Rectal smooth muscle tissue (tissue), 1 donor: ENCODE measurements around the gene XAGE5.
"Not testable (repeated sequence)": the region's sequence is repeated elsewhere in the genome, so short reads cannot be mapped to it uniquely, and the experiment has no call there.

Experiments
- H3K27ac ChIP-seq: one replicate; pipeline ENCODE4 v1.7.0; 2013; ENCODE audit warnings: low read depth, low read length, inconsistent platforms
- H3K27me3 ChIP-seq: one replicate; pipeline ENCODE4 v1.7.0; 2013; ENCODE audit warnings: low read length; ENCODE audit not compliant: control insufficient read depth, insufficient read depth
- H3K36me3 ChIP-seq: one replicate; pipeline ENCODE4 v1.7.0; 2013; ENCODE audit warnings: low read length; ENCODE audit not compliant: control insufficient read depth, insufficient read depth
- H3K4me1 ChIP-seq: one replicate; pipeline ENCODE4 v1.7.0; 2013; ENCODE audit warnings: low read length; ENCODE audit not compliant: control insufficient read depth, insufficient read depth
- H3K4me3 ChIP-seq: one replicate; pipeline ENCODE4 v1.7.0; 2013; ENCODE audit warnings: low read length
- H3K9ac ChIP-seq: one replicate; pipeline ENCODE4 v1.7.0; 2013; ENCODE audit warnings: low read length

The XAGE5 gene

DNA sequence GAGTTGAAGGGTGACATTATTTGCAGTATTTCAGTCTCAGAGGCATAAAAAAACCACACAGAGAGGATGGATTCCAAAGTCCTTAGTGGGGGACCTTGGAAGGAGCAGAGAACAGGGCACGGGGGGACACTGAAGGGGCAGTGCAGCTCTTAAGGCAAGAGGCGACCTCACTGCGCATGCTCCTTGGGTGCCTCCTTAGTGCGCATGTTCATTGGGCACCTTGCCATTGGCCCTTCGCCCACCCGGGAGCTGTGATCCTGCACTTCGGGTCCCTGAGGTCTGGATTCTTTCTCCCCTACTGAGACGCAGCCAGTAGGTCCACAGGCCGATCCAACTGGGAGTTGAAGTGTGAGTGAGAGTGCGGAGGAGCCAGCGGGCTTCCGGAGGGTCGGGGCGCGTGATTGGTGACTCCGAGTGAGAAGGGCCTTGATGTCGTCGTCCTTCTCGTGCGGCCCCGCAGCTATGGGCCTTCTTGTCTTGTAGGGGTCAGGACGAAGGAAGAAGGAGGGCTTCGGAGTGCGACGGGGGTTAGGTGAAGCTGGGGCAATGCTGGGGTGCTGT, at the start of gene XAGE5:
TSS of gene XAGE5 (plus strand) at position 223 of the 561 bp plus-strand sequence. CDS start 1,280 bp downstream, outside the sequence.
- no peak within 1 kb of the TSS for H3K9ac ChIP-seq
- no peaks in the 10 kb centered on the region for H3K4me1 ChIP-seq
- H3K27ac ChIP-seq, result no peak within 1 kb of the TSS
- H3K4me3 ChIP-seq, result no peak within 1 kb of the TSS
- peaks cover 4% of the 10 kb centered on the region for H3K27me3 ChIP-seq
- no peaks in the 10 kb centered on the region for H3K36me3 ChIP-seq

DNA sequence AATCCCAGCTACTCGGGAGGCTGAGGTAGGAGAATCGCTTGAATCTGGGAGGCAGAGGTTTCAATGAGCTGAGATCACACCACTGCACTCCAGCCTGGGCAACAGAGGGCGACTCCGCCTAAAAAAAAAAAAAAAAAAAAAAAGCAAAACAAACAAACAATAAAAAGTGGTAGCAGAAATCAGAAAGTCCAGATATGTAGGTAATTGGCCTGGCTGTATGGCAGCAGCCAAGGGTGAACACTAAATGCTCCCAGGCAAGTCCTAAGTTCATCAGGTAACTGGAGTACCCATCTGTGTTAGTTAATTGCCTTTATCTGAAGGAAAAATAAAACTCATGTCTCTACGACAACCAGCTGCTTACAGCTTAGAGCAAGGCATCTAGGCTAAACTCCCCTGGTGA, 45.1 kb upstream of the XAGE5 start:
- not testable (repeated sequence) for H3K27me3 ChIP-seq, H3K36me3 ChIP-seq, H3K9ac ChIP-seq, H3K4me1 ChIP-seq, H3K4me3 ChIP-seq, H3K27ac ChIP-seq

DNA sequence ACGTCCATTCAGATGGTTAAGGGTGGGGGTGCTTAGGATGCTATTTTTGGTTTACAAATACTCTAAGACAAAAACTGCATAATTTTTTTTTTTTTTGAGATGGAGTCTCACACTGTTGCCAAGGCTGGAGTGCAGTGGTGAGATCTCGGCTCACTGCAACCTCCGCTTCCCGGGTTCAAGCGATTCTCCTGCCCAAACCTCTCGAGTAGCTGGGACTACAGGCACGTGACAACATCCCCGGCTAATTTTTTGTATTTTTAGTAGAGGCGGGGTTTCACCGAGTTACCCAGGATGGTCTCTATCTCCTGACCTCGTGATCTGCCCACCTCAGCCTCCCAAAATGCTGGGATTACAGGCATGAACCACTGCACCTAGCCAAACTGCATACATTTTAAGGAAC, 37.6 kb upstream of the XAGE5 start:
- H3K9ac ChIP-seq, H3K4me1 ChIP-seq, H3K36me3 ChIP-seq, H3K27me3 ChIP-seq, H3K4me3 ChIP-seq, H3K27ac ChIP-seq: not testable (repeated sequence)

GRCh38 chrX:52797327-52797726, 13.8 kb upstream of the XAGE5 start, which contains the start of gene SPANXN5:
Gene SPANXN5, minus strand, starts transcription at chrX:52797427. Its CDS starts 79 bp downstream, at chrX:52797348.
- H3K9ac ChIP-seq, H3K36me3 ChIP-seq: not testable (repeated sequence)

GRCh38 chrX:52804876-52805275, 6.2 kb upstream of the XAGE5 start:
- not testable (repeated sequence) for H3K27ac ChIP-seq, H3K27me3 ChIP-seq, H3K4me1 ChIP-seq, H3K9ac ChIP-seq, H3K36me3 ChIP-seq, H3K4me3 ChIP-seq

More at GRCh38 chrX:52797327-52797726, 13.8 kb upstream of the XAGE5 start, which contains the start of gene SPANXN5:
- H3K27ac ChIP-seq, H3K4me3 ChIP-seq, H3K27me3 ChIP-seq, H3K4me1 ChIP-seq: not testable (repeated sequence)

DNA sequence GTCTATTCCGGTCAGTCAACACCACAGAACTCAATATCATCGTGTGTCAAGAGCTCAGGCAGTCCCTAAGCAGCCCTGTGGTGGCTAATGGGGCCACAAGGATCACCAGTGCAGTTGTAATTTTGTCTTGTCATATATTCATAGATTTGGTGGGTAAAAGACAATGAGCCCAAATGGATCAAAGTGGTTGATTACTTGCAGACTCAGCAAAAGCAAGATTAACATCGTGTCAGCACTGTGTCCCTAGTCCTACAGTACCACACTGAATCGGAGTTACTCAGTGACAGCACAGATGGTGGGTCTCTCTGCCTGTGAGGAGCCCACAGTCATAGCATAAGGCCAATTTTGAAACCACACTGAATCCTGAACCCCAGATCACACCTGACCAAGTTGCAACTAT, 8.7 kb downstream of the XAGE5 start:
- Histone ChIP-seq H3K9ac (no peak overlapping the region), H3K4me1 (no peaks in the 10 kb centered on the region), H3K4me3 (no peak overlapping the region), H3K27me3 (peaks cover 3% of the 10 kb centered on the region), H3K36me3 (no peaks in the 10 kb centered on the region), H3K27ac (no peak overlapping the region)

DNA sequence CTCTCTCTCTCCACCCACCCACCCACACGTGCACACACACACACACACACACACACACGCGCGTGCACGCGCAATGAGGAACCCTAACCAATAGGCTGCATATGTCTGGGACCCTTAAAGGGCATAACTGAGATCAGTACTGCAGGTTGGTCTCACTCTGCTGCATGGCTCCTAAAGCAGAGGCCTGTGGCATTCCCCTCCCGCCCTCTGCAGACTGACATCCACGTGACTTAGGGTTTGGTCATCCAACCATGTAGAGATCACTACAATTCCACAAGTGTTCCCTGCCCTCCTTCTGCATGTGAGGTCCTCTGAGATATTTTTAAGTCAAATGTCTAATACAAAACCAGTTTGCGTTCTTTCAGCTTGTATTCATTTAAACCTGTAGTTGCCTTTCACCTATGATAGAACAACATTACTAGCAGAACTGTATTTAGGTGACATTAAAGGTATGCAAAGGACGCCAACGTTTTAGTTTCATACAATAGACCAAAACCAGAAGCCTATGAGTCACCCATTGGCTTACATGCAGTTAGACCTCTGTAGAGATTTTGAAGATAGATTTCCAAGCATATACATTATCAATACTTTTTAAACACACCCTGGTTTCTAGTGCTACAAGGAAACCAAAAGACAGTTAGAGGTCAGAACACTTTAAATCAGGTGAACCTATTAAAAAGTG, 10.1 kb downstream of the XAGE5 start:
- no peak overlapping the region for H3K27ac ChIP-seq
- H3K9ac ChIP-seq, result no peak overlapping the region
- no peak overlapping the region for H3K4me3 ChIP-seq
- H3K4me1 ChIP-seq, result no peaks in the 10 kb centered on the region
- H3K36me3 ChIP-seq, result no peaks in the 10 kb centered on the region
- H3K27me3 ChIP-seq, result peaks cover 3% of the 10 kb centered on the region

DNA sequence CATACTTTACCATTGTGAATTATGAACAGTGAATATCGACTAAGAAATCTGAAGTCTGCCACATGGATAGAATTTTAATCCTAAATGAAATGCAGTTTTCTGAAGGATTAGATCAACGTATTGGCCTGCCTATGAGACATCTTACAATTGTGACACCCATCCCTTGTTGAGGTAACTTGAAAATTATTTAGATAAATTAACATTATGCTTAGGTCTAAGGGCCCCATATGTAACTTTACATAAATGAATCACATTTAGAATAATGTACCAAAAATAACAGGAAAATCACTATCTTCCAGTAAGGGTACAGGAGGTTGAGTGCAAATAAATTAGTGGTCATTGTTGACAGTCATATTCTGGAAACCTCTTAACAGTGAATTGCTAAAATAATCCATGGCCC, 13.5 kb downstream of the XAGE5 start:
- H3K4me3 ChIP-seq, result no peak overlapping the region
- H3K27ac ChIP-seq, result no peak overlapping the region
- H3K4me1 ChIP-seq, result no peaks in the 10 kb centered on the region
- H3K36me3 ChIP-seq, result no peaks in the 10 kb centered on the region
- H3K27me3 ChIP-seq, result peaks cover 3% of the 10 kb centered on the region
- no peak overlapping the region for H3K9ac ChIP-seq

DNA sequence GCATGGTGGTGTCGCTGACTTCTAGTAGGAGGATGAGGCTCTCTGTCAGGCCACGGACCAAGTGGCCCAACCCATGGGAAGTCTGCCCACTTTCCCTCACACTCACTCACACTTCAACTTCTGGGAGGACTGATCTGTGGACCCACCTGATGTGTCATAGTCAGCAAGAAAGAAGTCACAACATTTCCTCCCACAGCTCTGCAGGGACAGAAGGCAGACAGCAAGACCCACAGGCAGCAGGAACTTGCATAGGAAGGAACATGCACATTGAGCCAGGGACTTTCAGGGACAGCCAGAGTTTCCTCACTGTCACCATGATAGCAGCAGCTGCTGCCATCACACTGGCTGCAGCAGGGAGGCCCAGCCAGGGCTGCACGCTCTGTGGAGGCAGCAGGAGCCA, 19.5 kb downstream of the XAGE5 start:
- Histone ChIP-seq H3K4me3 (no peak overlapping the region), H3K4me1 (no peaks in the 10 kb centered on the region), H3K36me3 (no peaks in the 10 kb centered on the region), H3K27me3 (no peaks in the 10 kb centered on the region), H3K27ac (no peak overlapping the region), H3K9ac (no peak overlapping the region)

DNA sequence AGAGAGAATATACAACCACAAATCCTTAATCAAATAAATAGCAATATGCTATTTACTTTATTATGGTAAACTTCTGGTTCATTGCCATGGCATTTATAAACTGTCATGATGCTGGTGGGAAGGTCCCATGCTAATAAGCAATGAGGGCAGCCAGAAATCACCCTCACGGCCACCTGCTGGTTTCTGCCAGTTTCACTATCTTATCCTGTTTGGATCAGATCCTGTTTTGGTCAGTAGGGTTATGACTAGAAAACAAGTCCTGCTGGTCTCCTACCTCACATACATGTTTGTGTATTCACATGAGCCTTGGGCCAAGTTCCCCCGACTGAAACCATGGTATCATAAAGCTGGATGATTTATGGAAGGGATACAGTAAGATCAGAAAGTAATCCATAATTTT, 28.1 kb downstream of the XAGE5 start:
- Histone ChIP-seq H3K27me3 (no peaks in the 10 kb centered on the region), H3K4me3 (no peak overlapping the region), H3K27ac (no peak overlapping the region), H3K4me1 (no peaks in the 10 kb centered on the region), H3K9ac (no peak overlapping the region), H3K36me3 (no peaks in the 10 kb centered on the region)

DNA sequence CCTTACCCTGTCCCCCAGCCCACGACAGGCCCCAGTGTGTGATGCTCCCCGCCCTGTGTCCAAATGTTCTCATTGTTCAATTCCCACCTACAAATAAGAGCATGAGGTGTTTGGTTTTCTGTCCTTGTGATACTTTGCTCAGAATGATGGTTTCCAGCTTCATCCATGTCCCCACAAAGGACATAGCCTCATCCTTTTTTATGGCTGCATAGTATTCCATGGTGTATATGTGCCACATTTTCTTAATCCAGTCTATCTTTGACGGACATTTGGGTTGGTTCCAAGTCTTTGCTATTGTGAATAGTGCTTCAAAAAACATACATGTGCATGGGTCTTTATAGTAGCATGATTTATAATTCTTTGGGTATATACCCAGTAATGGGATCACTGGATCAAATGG, 32.5 kb downstream of the XAGE5 start:
- H3K27me3 ChIP-seq, H3K4me1 ChIP-seq, H3K9ac ChIP-seq, H3K27ac ChIP-seq, H3K4me3 ChIP-seq, H3K36me3 ChIP-seq: not testable (repeated sequence)

- no peak overlapping the region for H3K9ac ChIP-seq
- H3K4me3 ChIP-seq, result no peak overlapping the region
- H3K36me3 ChIP-seq, result no peaks in the 10 kb centered on the region
- H3K4me1 ChIP-seq, result no peaks in the 10 kb centered on the region
- peaks cover 6% of the 10 kb centered on the region for H3K27me3 ChIP-seq
- no peak overlapping the region for H3K27ac ChIP-seq
Measured at GRCh38 chrX:52852110-52852860, 41.2 kb downstream of the XAGE5 start.
